Ishikawa (cell line): ENCODE measurements around the gene SLC23A2.

Experiments
- CEBPB ChIP-seq: IDR thresholded peaks from 2 replicates; pipeline ENCODE4 v1.6.1; 2012
- CREB1 ChIP-seq: IDR thresholded peaks from 2 replicates; pipeline ENCODE4 v1.6.1; 2012; ENCODE audit warnings: low read depth
- EGR1 ChIP-seq: IDR thresholded peaks from 2 replicates; pipeline ENCODE4 v1.6.1; 2012
- EP300 ChIP-seq: IDR thresholded peaks from 2 replicates; pipeline ENCODE4 v1.6.1; 2012; ENCODE audit warnings: borderline replicate concordance
- NFIC ChIP-seq: IDR thresholded peaks from 2 replicates; pipeline ENCODE4 v1.6.1; 2012
- REST ChIP-seq: IDR thresholded peaks from 2 replicates; pipeline ENCODE4 v1.6.1; 2012; ENCODE audit warnings: low read depth, mild to moderate bottlenecking
- TAF1 ChIP-seq: IDR thresholded peaks from 2 replicates; pipeline ENCODE4 v1.6.1; 2012; ENCODE audit warnings: low read depth, mild to moderate bottlenecking
- TEAD4 ChIP-seq: IDR thresholded peaks from 2 replicates; pipeline ENCODE4 v1.6.1; 2012

DNA sequence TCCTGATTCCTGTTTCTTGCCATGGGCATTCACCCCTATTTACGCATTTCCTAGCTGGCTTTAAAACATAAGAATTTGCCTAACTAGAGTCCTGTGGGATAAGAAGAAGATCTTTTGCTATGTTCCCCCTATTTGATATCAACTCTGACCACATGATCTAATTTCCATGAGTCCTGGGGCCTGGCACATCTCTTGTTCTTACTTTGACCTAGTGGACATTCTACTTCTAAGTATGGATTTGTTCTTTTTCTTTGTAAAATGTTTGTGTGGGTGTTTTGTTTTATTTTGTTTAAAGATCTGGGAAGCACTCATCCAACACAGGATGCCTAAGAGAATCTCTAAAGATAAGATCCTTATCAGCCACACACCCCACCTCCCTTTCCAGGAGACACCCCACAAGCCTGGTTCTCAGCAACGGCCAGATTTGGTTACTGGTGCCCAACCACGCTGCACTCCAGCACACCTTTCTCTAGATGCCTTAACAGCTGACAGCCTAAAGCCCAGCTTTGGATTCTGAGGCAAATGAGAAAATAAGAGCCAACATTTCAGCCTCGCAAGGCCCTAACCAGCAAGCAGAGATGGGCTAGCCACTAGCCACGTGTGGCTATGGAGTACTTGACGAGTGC lies 74.7 kb downstream of the SLC23A2 start:
- TF ChIP-seq EP300 (no peak), CREB1 (no peak), TAF1 (no peak), EGR1 (no peak), CEBPB (no peak), NFIC (no peak), TEAD4 (no peak), REST (no peak)
